HEK293 (cell line): ENCODE measurements around the gene DPM2.
A peak's percentile ranks its signal among the peaks of the same experiment; 100 is the strongest.

ENCODE experiments used
- CTCF ChIP-seq: fragments of 450-650 bp; formaldehyde crosslinking; IDR thresholded peaks from 2 replicates; pipeline ENCODE4 v1.5.1; 2016; ENCODE audit warnings: missing biosample characterization, missing genetic modification characterization
- GFI1B ChIP-seq: fragments of 450-650 bp; formaldehyde crosslinking; IDR thresholded peaks from 2 replicates; pipeline ENCODE4 v1.5.1; 2016; ENCODE audit warnings: missing biosample characterization, missing genetic modification characterization
- HIC1 ChIP-seq: fragments of 450-650 bp; formaldehyde crosslinking; IDR thresholded peaks from 2 replicates; pipeline ENCODE4 v1.5.1; 2016; ENCODE audit warnings: missing biosample characterization, missing genetic modification characterization
- INSM2 ChIP-seq: fragments of 450-650 bp; formaldehyde crosslinking; IDR thresholded peaks from 2 replicates; pipeline ENCODE4 v1.5.1; 2016; ENCODE audit warnings: missing biosample characterization, missing genetic modification characterization
- KLF1 ChIP-seq: fragments of 450-650 bp; formaldehyde crosslinking; IDR thresholded peaks from 2 replicates; pipeline ENCODE4 v1.5.1; 2016; ENCODE audit warnings: missing biosample characterization, missing genetic modification characterization
- KLF7 ChIP-seq: fragments of 450-650 bp; formaldehyde crosslinking; IDR thresholded peaks from 2 replicates; pipeline ENCODE4 v1.5.1; 2016; ENCODE audit warnings: missing biosample characterization, missing genetic modification characterization, borderline replicate concordance
- KLF8 ChIP-seq: fragments of 450-650 bp; formaldehyde crosslinking; IDR thresholded peaks from 2 replicates; pipeline ENCODE4 v1.5.1; 2016; ENCODE audit warnings: missing biosample characterization, missing genetic modification characterization
- PRDM1 ChIP-seq: fragments of 450-650 bp; formaldehyde crosslinking; IDR thresholded peaks from 2 replicates; pipeline ENCODE4; 2016; ENCODE audit warnings: missing biosample characterization, missing genetic modification characterization
- SP2 ChIP-seq: fragments of 450-650 bp; formaldehyde crosslinking; IDR thresholded peaks from 2 replicates; pipeline ENCODE4 v1.5.1; 2016; ENCODE audit warnings: missing biosample characterization, missing genetic modification characterization
- SP7 ChIP-seq: fragments of 450-650 bp; formaldehyde crosslinking; IDR thresholded peaks from 2 replicates; pipeline ENCODE4 v1.5.1; 2016; ENCODE audit warnings: missing biosample characterization, missing genetic modification characterization
- ZBTB11 ChIP-seq: fragments of 450-650 bp; formaldehyde crosslinking; conservative IDR thresholded peaks from 2 replicates; pipeline ENCODE4 v1.5.1; 2016; ENCODE audit warnings: low read depth, missing biosample characterization, missing genetic modification characterization
- ZBTB20 ChIP-seq: fragments of 450-650 bp; formaldehyde crosslinking; IDR thresholded peaks from 2 replicates; pipeline ENCODE4 v1.5.1; 2016; ENCODE audit warnings: missing biosample characterization, missing genetic modification characterization
- ZBTB44 ChIP-seq: fragments of 450-650 bp; IDR thresholded peaks from 2 replicates; pipeline ENCODE4 v1.5.1; 2018; ENCODE audit warnings: missing biosample characterization, mild to moderate bottlenecking, missing genetic modification characterization
- ZBTB48 ChIP-seq: fragments of 450-650 bp; formaldehyde crosslinking; IDR thresholded peaks from 2 replicates; pipeline ENCODE4 v1.5.1; 2016; ENCODE audit warnings: missing biosample characterization, missing genetic modification characterization
- ZNF211 ChIP-seq: fragments of 450-650 bp; formaldehyde crosslinking; IDR thresholded peaks from 2 replicates; pipeline ENCODE4 v1.5.1; 2016; ENCODE audit warnings: low read depth, missing biosample characterization, missing genetic modification characterization
- ZNF266 ChIP-seq: fragments of 450-650 bp; formaldehyde crosslinking; IDR thresholded peaks from 2 replicates; pipeline ENCODE4 v1.5.1; 2016; ENCODE audit warnings: missing biosample characterization, missing genetic modification characterization, low read depth
- ZNF391 ChIP-seq: fragments of 450-650 bp; formaldehyde crosslinking; IDR thresholded peaks from 2 replicates; pipeline ENCODE4 v1.5.1; 2016; ENCODE audit warnings: low read depth, missing biosample characterization, missing genetic modification characterization, borderline replicate concordance
- ZNF433 ChIP-seq: fragments of 450-650 bp; formaldehyde crosslinking; IDR thresholded peaks from 2 replicates; pipeline ENCODE4 v1.5.1; 2016; ENCODE audit warnings: missing biosample characterization, missing genetic modification characterization, low read depth
- ZNF555 ChIP-seq: fragments of 450-650 bp; formaldehyde crosslinking; conservative IDR thresholded peaks from 2 replicates; pipeline ENCODE4 v1.5.1; 2017; ENCODE audit warnings: missing biosample characterization, mild to moderate bottlenecking, missing genetic modification characterization, inconsistent platforms
- ZNF600 ChIP-seq: fragments of 450-650 bp; formaldehyde crosslinking; IDR thresholded peaks from 2 replicates; pipeline ENCODE4 v1.5.1; 2016; ENCODE audit warnings: missing biosample characterization, missing genetic modification characterization
- ZNF621 ChIP-seq: fragments of 450-650 bp; formaldehyde crosslinking; IDR thresholded peaks from 2 replicates; pipeline ENCODE4 v1.5.1; 2017; ENCODE audit warnings: missing biosample characterization, missing genetic modification characterization
- ZNF701 ChIP-seq: fragments of 450-650 bp; formaldehyde crosslinking; IDR thresholded peaks from 2 replicates; pipeline ENCODE4 v1.5.1; 2016; ENCODE audit warnings: missing biosample characterization, missing genetic modification characterization
- ZNF777 ChIP-seq: fragments of 450-650 bp; formaldehyde crosslinking; IDR thresholded peaks from 2 replicates; pipeline ENCODE4 v1.5.1; 2017; ENCODE audit warnings: missing biosample characterization, missing genetic modification characterization, borderline replicate concordance
- TF ChIP-seq, protein P1 (sequence below): fragments of 450-650 bp; formaldehyde crosslinking; IDR thresholded peaks from 2 replicates; pipeline ENCODE4 v1.5.1; 2016; ENCODE audit warnings: missing biosample characterization, missing genetic modification characterization
- TF ChIP-seq, protein P2 (sequence below): fragments of 450-650 bp; formaldehyde crosslinking; IDR thresholded peaks from 2 replicates; pipeline ENCODE4 v1.5.1; 2016; ENCODE audit warnings: missing biosample characterization, missing genetic modification characterization, low read depth

Gene DPM2

GRCh38 chr9:127931092-127931881 lies 6.4 kb downstream of the DPM2 start (continued):
- peak; percentile 86 for TF ChIP-seq ZNF600 (tag by site-specific recombination)
- no peak for TF ChIP-seq ZNF433
- TF ChIP-seq KLF7 (tag by site-specific recombination) = 0 out of 2 replicates have a peak, but pooled peaks have one; percentile 24
- TF ChIP-seq ZNF266 (tag by site-specific recombination) = no peak
- TF ChIP-seq PRDM1 = peak; percentile 93
- TF ChIP-seq ZNF777 (tag by site-specific recombination) = no peak
- TF ChIP-seq ZNF621 (tag by site-specific recombination) = no peak
- TF ChIP-seq, protein P1, sequence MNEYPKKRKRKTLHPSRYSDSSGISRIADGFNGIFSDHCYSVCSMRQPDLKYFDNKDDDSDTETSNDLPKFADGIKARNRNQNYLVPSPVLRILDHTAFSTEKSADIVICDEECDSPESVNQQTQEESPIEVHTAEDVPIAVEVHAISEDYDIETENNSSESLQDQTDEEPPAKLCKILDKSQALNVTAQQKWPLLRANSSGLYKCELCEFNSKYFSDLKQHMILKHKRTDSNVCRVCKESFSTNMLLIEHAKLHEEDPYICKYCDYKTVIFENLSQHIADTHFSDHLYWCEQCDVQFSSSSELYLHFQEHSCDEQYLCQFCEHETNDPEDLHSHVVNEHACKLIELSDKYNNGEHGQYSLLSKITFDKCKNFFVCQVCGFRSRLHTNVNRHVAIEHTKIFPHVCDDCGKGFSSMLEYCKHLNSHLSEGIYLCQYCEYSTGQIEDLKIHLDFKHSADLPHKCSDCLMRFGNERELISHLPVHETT (tag by site-specific recombination) = peak; percentile 72
- TF ChIP-seq HIC1 (tag by site-specific recombination) = peak; percentile 62; the same call in 1 of the 2 replicates
- no peak for TF ChIP-seq ZNF211 (tag by site-specific recombination)
- TF ChIP-seq CTCF (tag by site-specific recombination) = no peak
- peak; percentile 61; the same call in 1 of the 2 replicates for TF ChIP-seq ZBTB48 (tag by site-specific recombination)
- TF ChIP-seq ZNF555 (tag by site-specific recombination) = no peak
- no peak for TF ChIP-seq GFI1B (tag by site-specific recombination)
- peak; percentile 53 for TF ChIP-seq INSM2 (tag by site-specific recombination)
- TF ChIP-seq KLF8 (tag by site-specific recombination) = peak; percentile 74
- 0 out of 2 replicates have a peak, but pooled peaks have one; percentile 0 for TF ChIP-seq ZBTB44 (tag by site-specific recombination)
- 0 out of 2 replicates have a peak, but pooled peaks have one; percentile 22 for TF ChIP-seq SP2 (tag by site-specific recombination)
- TF ChIP-seq ZNF391 = peak; percentile 43; the same call in 1 of the 2 replicates
- TF ChIP-seq, protein P2, sequence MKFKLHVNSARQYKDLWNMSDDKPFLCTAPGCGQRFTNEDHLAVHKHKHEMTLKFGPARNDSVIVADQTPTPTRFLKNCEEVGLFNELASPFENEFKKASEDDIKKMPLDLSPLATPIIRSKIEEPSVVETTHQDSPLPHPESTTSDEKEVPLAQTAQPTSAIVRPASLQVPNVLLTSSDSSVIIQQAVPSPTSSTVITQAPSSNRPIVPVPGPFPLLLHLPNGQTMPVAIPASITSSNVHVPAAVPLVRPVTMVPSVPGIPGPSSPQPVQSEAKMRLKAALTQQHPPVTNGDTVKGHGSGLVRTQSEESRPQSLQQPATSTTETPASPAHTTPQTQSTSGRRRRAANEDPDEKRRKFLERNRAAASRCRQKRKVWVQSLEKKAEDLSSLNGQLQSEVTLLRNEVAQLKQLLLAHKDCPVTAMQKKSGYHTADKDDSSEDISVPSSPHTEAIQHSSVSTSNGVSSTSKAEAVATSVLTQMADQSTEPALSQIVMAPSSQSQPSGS = peak; percentile 92
- TF ChIP-seq ZBTB11 (tag by site-specific recombination) = peak; percentile 29; the same call in 1 of the 2 replicates
- peak; percentile 76 for TF ChIP-seq SP7
- TF ChIP-seq KLF1 (tag by site-specific recombination) = no peak; the same call in 1 of the 2 replicates
- TF ChIP-seq ZNF701 (tag by site-specific recombination) = no peak
- TF ChIP-seq ZBTB20 (tag by site-specific recombination) = peak; percentile 85
